ENCODE results near the gene ATRIP. TPM values are rescaled to one million over a fixed set of nuclear protein-coding genes. Genes with fewer than 3 reads are reported as not detected.

ATRIP gene
- total and polyA plus RNA-seq, 2 of the 4 experiments (the other 2 are of a cell fraction): 6.8 to 10.8 TPM

- no peak overlapping the region for H3K18ac ChIP-seq (ENCODE audit: low read depth, low read length)
- H2AK9ac ChIP-seq (replicated peaks; ENCODE audit: low read depth, low read length, poor library complexity): peak overlapping the region; percentile 77
- ChIA-PET POLR2A (ENCODE audit: unreplicated experiment) (no interaction called here), CTCF (no interaction called here)
- no peak overlapping the region for H2BK5ac ChIP-seq (ENCODE audit: low read depth, low read length, poor library complexity, severe bottlenecking)
- H3K9me1 ChIP-seq (ENCODE audit: insufficient read depth, low read length): peaks cover 17% of the 10 kb centered on the region
- H2BK15ac ChIP-seq (ENCODE audit: low read depth, low read length): no peak overlapping the region
- no peak for TF ChIP-seq FOS (IDR thresholded peaks at IDR 0.05; ENCODE audit: low read depth, low read length)
- no peak for TF ChIP-seq CEBPB (IDR thresholded peaks at IDR 0.05; ENCODE audit: low read depth, low read length)
- TF ChIP-seq CTCF (conservative IDR thresholded peaks at IDR 0.05; ENCODE audit: low read depth, low read length): peak; percentile 48
- peak; percentile 53; the same call in 1 of the 2 replicates for TF ChIP-seq MAZ (IDR thresholded peaks at IDR 0.05; ENCODE audit: borderline replicate concordance, low read depth, low read length)
- peak; percentile 41 for TF ChIP-seq SMC3 (IDR thresholded peaks at IDR 0.05; ENCODE audit: low read depth, low read length)
- TF ChIP-seq RAD21 (IDR thresholded peaks at IDR 0.05; ENCODE audit: low read length): peak; percentile 53
- H3K4me1 ChIP-seq (ENCODE audit: control insufficient read depth, insufficient read depth, low read length): peaks cover 14% of the 10 kb centered on the region
- no peak overlapping the region for H3K56ac ChIP-seq (ENCODE audit: extremely low read depth, insufficient read depth, low read length)
- H2AK5ac ChIP-seq (ENCODE audit: low read depth, low read length): no peak overlapping the region
- no peak overlapping the region for H4K8ac ChIP-seq (ENCODE audit: low read depth in 2 of 2, low read length in 2 of 2)
- ATAC-seq (ENCODE audit: low read depth): no peak
- no TSS peak for BruUV-seq (replicated peaks)
- 50% methylated on average over 2 of the region's 10 CpGs; no CpG with 5 or more reads in 1 of the 2 experiments for WGBS, 2 experiments (ENCODE audit: extremely low coverage in 2 of 2, insufficient read length in 1 of 2)
- H2BK20ac ChIP-seq (ENCODE audit: low read depth, low read length): no peak overlapping the region
- peaks cover 5 to 25% of the 10 kb centered on the region in 2 experiments; a peak in 2 of 4 replicates for H3K79me1 ChIP-seq (ENCODE audit: low read depth in 1 of 2, low read length in 2 of 2)
- no peaks in the 10 kb centered on the region for H3K9me3 ChIP-seq (ENCODE audit: control insufficient read depth, insufficient read depth, low read length)
- H3K4ac ChIP-seq (ENCODE audit: low read depth, low read length): no peak overlapping the region
- H3K9ac ChIP-seq (ENCODE audit: low read depth, low read length): no peak overlapping the region
- no peak overlapping the region for H4K91ac ChIP-seq (ENCODE audit: insufficient read depth, low read depth, low read length)
- H3K27me3 ChIP-seq (ENCODE audit: control insufficient read depth, insufficient read depth, low read length): no peaks in the 10 kb centered on the region
- no peak overlapping the region for H3K27ac ChIP-seq (ENCODE audit: insufficient read depth, low read length)
- dilution Hi-C loops (cut with HindIII; ENCODE audit: low sequenced_read_pairs, unreplicated experiment): no loop called here
- H4K20me1 ChIP-seq (ENCODE audit: insufficient read depth, low read length): no peaks in the 10 kb centered on the region
- no peak overlapping the region for H3K4me3 ChIP-seq (ENCODE audit: insufficient read depth, low read depth, low read length)
- H2AFZ ChIP-seq (replicated peaks; ENCODE audit: low read length, poor library complexity): peak overlapping the region; percentile 19
- H4K5ac ChIP-seq (ENCODE audit: low read depth, low read length): no peak overlapping the region
- no peaks in the 10 kb centered on the region for H3K36me3 ChIP-seq (ENCODE audit: control insufficient read depth, insufficient read depth, low read length)
- no peak overlapping the region for H3K4me2 ChIP-seq (ENCODE audit: low read depth, low read length)
- peak; percentile 67 for DNase-seq
- no peak overlapping the region; the same call in 1 of the 2 replicates for H3K14ac ChIP-seq (replicated peaks; ENCODE audit: low read depth, low read length)
- H3K23ac ChIP-seq (ENCODE audit: low read depth, low read length): no peak overlapping the region
- in situ Hi-C loops (cut with MboI; ENCODE audit: low sequenced_read_pairs): no loop called here
- intact Hi-C loops (cut with micrococcal nuclease): no loop called here
- H2BK120ac ChIP-seq (ENCODE audit: low read depth, low read length): no peak overlapping the region
Observed at GRCh38 chr3:48507256-48508061, 60.9 kb downstream of the ATRIP start.

Measured in IMR-90 (cell line).